ENCODE data around the gene KDM4C.
"Not testable (repeated sequence)": the region's sequence is repeated elsewhere in the genome, so short reads cannot be mapped to it uniquely, and the experiment has no call there.

The KDM4C gene

GRCh38 chr9:6757456-6758247, at the start of gene KDM4C:
Gene KDM4C (plus strand): TSS chr9:6757973. CDS start chr9:6792989, 35,016 bp downstream.
- FAIRE-seq: no peak

GRCh38 chr9:6708732-6709131, 49.0 kb upstream of the KDM4C start:
- FAIRE-seq: no peak

- FAIRE-seq: no peak
Observed at GRCh38 chr9:6711403-6711802, 46.4 kb upstream of the KDM4C start.

- no peak for FAIRE-seq
Observed at GRCh38 chr9:6712041-6712440, 45.7 kb upstream of the KDM4C start.

GRCh38 chr9:6714176-6714575, 43.6 kb upstream of the KDM4C start:
- FAIRE-seq: no peak

GRCh38 chr9:6715153-6715754, 42.5 kb upstream of the KDM4C start:
- FAIRE-seq: not testable (repeated sequence)

- FAIRE-seq: no peak
Observed at GRCh38 chr9:6715755-6716643, 41.8 kb upstream of the KDM4C start.

- no peak for FAIRE-seq
Observed at GRCh38 chr9:6716766-6717165, 41.0 kb upstream of the KDM4C start.

- no peak for FAIRE-seq
Observed at GRCh38 chr9:6723881-6724420, 33.8 kb upstream of the KDM4C start.

GRCh38 chr9:6733257-6733656, 24.5 kb upstream of the KDM4C start:
- no peak for FAIRE-seq

- no peak for FAIRE-seq
Observed at GRCh38 chr9:6733831-6734230, 23.9 kb upstream of the KDM4C start.

GRCh38 chr9:6735422-6735821, 22.4 kb upstream of the KDM4C start:
- no peak for FAIRE-seq

- FAIRE-seq: peak; percentile 77
Observed at GRCh38 chr9:6739218-6739617, 18.6 kb upstream of the KDM4C start.

GRCh38 chr9:6748861-6749260, 8.9 kb upstream of the KDM4C start:
- FAIRE-seq: not testable (repeated sequence)

GRCh38 chr9:6754861-6755260, 2.9 kb upstream of the KDM4C start:
- not testable (repeated sequence) for FAIRE-seq

- no peak for FAIRE-seq
Observed at GRCh38 chr9:6757132-6757455, 679 bp upstream of the KDM4C start.

GRCh38 chr9:6758248-6758497, 400 bp downstream of the KDM4C start:
- FAIRE-seq: no peak

- FAIRE-seq: no peak
Observed at GRCh38 chr9:6758498-6759184, 868 bp downstream of the KDM4C start.

GRCh38 chr9:6759185-6759977, 1.6 kb downstream of the KDM4C start:
- FAIRE-seq: no peak

GRCh38 chr9:6761306-6761705, 3.5 kb downstream of the KDM4C start:
- FAIRE-seq: no peak

GRCh38 chr9:6763244-6763643, 5.5 kb downstream of the KDM4C start:
- no peak for FAIRE-seq

GRCh38 chr9:6764011-6764410, 6.2 kb downstream of the KDM4C start:
- FAIRE-seq: no peak

All from A204.1 (cell line).